Effector CD8-positive, alpha-beta T cell (primary cell): ENCODE results near the gene ITPR3.

Experiments used
- DNase-seq: peaks from one replicate; lab custom pipeline; 2025; lab: John Stamatoyannopoulos, UW

The ITPR3 gene

GRCh38 chr6:33686981-33687975 lies 66.2 kb downstream of the ITPR3 start:
- DNase-seq: no peak

- no peak for DNase-seq
Observed at GRCh38 chr6:33688006-33688405, 66.9 kb downstream of the ITPR3 start.

DNA sequence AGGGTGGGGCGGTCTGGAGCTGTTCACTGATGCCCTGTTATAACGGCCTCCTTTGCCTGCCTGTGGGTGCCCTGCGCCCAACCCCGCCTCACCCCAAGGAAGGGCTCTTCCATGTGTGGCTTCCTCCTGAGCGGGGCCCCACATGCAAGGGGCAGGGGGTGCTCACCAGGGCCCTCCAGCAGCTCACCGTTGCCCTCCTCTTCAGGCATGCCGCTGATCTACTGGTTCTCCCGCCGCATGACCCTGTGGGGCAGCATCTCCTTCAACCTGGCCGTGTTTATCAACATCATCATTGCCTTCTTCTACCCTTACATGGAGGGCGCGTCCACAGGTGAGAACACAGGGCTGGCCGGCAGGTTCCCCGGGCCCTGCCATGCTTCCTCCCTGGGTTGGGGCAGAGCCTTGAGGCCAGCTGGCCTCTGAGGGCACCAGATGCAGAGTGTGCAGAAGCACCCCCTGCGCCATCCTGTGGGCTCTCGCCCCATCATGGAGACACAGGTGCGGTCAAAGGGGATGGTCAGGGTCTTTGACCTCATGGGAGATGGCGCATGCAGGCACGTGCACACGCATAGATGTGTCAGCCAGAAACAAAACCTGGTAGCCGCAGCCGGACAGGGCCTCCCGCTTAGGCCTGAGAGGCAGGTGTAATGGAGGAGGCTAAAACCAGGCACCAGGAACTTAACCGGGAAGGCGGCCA lies 67.5 kb downstream of the ITPR3 start:
- DNase-seq: no peak

DNA sequence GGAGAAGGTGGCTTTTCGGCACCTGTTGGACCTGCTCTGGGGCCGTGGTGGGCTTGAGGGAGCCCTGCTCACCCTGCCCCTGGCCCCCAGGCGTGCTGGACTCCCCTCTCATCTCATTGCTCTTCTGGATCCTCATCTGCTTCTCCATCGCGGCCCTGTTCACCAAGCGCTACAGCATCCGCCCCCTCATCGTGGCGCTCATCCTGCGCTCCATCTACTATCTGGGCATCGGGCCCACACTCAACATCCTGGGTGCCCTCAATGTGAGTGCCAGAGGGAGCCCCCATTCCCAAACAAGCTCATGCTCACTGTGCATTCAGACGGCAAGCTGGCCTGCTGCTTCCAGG lies 68.0 kb downstream of the ITPR3 start:
- no peak for DNase-seq

GRCh38 chr6:33689879-33690278 lies 68.8 kb downstream of the ITPR3 start:
- no peak for DNase-seq

DNA sequence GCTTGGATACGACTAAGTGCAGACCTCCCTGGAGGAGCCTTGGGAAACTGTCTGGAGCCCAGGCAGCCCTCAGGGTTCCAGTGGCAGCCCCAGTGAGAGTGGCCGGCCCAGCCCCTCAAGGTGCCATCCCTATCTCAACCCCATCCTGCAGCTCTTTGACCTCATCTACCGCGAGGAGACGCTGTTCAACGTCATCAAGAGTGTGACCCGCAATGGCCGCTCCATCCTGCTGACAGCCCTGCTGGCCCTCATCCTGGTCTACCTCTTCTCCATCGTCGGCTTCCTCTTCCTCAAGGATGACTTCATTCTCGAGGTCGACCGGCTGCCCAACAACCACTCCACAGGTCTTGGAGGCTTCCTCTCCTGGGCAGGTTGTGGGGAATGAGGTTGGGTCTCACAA lies 69.6 kb downstream of the ITPR3 start:
- no peak for DNase-seq

GRCh38 chr6:33691456-33692077 lies 70.4 kb downstream of the ITPR3 start:
- no peak for DNase-seq

GRCh38 chr6:33692078-33692759 lies 71.1 kb downstream of the ITPR3 start:
- DNase-seq: no peak

- DNase-seq: peak; percentile 7
Observed at GRCh38 chr6:33692760-33693158, 71.6 kb downstream of the ITPR3 start.

- no peak for DNase-seq
Observed at GRCh38 chr6:33693186-33694105, 72.3 kb downstream of the ITPR3 start.

DNA sequence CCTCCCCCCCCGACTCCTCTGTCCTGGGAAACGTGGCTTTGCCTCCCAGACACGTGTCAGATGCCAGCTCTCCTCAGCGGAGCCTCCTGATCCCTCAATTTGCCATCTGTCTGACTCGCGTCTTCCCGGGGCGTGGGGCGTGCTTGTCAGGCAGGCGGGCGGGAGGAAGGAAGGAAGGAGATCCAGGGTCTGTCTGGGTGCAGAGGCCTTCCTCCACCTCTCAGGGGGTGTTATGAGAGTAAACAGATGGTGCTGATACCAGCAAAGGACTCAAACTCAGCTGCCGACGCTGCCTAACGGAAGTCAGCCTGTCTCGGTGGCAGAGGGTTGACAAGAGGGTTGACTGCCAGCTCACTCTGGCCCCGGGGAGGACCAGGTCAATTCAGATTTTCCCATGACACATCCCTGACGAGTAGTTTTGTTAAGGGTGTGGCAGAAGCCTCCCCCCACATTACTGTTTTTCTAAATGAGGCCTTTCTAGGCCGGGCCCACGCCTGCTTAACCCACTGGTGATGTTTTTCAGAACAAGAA lies 73.3 kb downstream of the ITPR3 start:
- peak; percentile 14 for DNase-seq

- DNase-seq: no peak
Observed at GRCh38 chr6:33694977-33695376, 73.9 kb downstream of the ITPR3 start.

GRCh38 chr6:33695451-33695887 lies 74.3 kb downstream of the ITPR3 start:
- DNase-seq: no peak

DNA sequence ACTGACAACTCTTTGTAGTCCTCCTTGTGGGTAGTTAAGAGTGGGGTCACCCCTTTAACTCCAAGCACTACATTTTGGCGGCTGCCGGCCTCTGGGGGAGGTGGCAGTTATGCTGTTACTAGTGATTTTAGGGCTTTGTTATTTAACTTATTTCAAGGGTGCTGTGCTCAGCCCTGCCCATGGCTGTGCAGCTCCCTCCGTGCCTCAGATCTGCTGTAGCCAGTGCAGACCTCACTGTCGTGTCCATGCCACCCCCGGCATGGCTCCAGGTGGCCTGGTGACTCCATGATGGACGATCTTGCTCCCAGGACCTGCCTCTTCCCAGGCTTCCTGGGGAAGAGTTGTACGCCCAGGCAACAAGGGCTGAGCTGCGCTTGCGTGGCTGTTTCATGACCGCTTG lies 75.0 kb downstream of the ITPR3 start:
- no peak for DNase-seq

GRCh38 chr6:33696548-33697518 lies 75.7 kb downstream of the ITPR3 start:
- no peak for DNase-seq

GRCh38 chr6:33697845-33698244 lies 76.7 kb downstream of the ITPR3 start:
- DNase-seq: no peak

DNA sequence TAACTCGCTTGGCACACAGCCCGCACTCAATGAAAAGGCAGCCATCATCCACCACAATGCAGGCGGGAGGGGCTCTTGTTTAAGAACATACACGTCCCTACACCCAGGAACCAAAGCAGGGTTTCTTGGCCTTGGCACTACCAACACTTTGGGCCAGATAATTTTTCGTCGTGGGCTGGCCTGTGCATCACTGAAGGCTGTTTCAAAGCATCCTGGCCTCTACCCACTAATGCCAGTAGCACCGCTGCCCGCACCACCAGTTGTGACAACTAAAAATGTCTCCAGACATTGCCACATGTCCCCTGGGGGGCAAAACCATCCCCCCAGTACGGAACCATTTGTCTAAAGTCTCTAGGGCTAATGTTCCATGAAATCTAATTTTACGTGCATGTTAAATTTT lies 77.4 kb downstream of the ITPR3 start:
- no peak for DNase-seq

DNA sequence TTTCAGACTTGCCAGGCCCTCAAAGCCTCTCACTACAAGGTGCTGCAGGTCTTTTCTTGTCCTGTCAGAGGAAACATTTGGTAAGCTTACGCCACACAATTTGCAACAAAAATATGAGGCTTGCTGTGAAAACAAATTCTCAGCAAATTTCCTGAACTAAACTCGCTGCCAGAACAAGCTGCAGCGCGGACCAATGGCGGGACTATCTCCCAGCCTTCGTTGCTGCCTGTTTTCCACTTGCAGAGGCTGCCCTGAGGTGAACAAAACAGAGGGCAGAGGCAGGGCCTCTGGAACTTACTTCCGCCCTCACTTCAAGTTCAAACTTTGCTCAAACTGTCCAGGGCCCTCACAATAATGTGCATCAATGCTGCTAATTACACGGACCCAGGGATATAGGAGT lies 78.0 kb downstream of the ITPR3 start:
- DNase-seq: no peak

GRCh38 chr6:33699739-33700138 lies 78.6 kb downstream of the ITPR3 start:
- DNase-seq: no peak
